OCI-LY7 (cell line): ENCODE data around the gene FNDC1. TPM values are rescaled to one million over a fixed set of nuclear protein-coding genes. Genes with fewer than 3 reads are reported as not detected.

Experiments used
- BruUV-seq: library from RNA; stranded (reverse); fragments of 400-500 nt; replicated peaks from 2 replicates; lab custom pipeline; 2021; lab: Mats Ljungman, UMichigan
- CTCF ChIA-PET: fragments of 300-600 bp; sonication (Branson Sonifier 250); formaldehyde crosslinking; loops from one replicate; lab custom pipeline; 2022; ENCODE audit warnings: antibody characterized with exemption; ENCODE audit not compliant: unreplicated experiment; lab: Charles Lee
- POLR2A ChIA-PET: fragments of 300-600 bp; sonication (Branson Sonifier 250); formaldehyde crosslinking; loops from one replicate; lab custom pipeline; 2022; ENCODE audit warnings: antibody characterized with exemption; lab: Charles Lee
- DNase-seq: peaks from one replicate; pipeline ENCODE4 v3.0.0-alpha.2; 2015; ENCODE audit warnings: low spot score
- H2AFZ ChIP-seq: fragments of 200-600 bp; sonication (generic), shearing (Covaris generic); 2 replicates; pipeline ENCODE4 v1.6.1; 2014; ENCODE audit warnings: mild to moderate bottlenecking, antibody characterized with exemption, low read length, moderate library complexity
- H3K27ac ChIP-seq: fragments of 200-600 bp; sonication (generic); 2 replicates; pipeline ENCODE4 v1.5.1; 2014; ENCODE audit warnings: mixed run types, low read depth, mild to moderate bottlenecking, moderate library complexity, low read length, inconsistent platforms; ENCODE audit not compliant: poor library complexity, severe bottlenecking
- H3K36me3 ChIP-seq: fragments of 200-600 bp; sonication (generic); 2 replicates; pipeline ENCODE4 v1.6.1; 2014; ENCODE audit warnings: mild to moderate bottlenecking, antibody characterized with exemption, low read length, moderate library complexity, mixed read lengths; ENCODE audit not compliant: insufficient read depth
- H3K4me1 ChIP-seq: fragments of 200-600 bp; sonication (generic); 2 replicates; pipeline ENCODE4 v1.5.1; 2014; ENCODE audit warnings: mild to moderate bottlenecking, low read length; ENCODE audit not compliant: insufficient read depth, poor library complexity, severe bottlenecking
- H3K4me2 ChIP-seq: fragments of 200-600 bp; sonication (generic); 2 replicates; pipeline ENCODE4 v1.6.1; 2014; ENCODE audit warnings: mild to moderate bottlenecking, low read length
- H3K4me3 ChIP-seq: fragments of 200-600 bp; sonication (generic); 2 replicates; pipeline ENCODE4 v1.5.1; 2014; ENCODE audit warnings: mild to moderate bottlenecking, low read depth, low read length; ENCODE audit not compliant: poor library complexity, severe bottlenecking
- H3K79me2 ChIP-seq: fragments of 200-600 bp; sonication (generic); 2 replicates; pipeline ENCODE4 v1.6.1; 2016; ENCODE audit warnings: low read depth, mild to moderate bottlenecking, low read length, moderate library complexity, mixed read lengths; ENCODE audit not compliant: insufficient read depth
- H3K9me2 ChIP-seq: fragments of 200-600 bp; sonication (generic); 2 replicates; pipeline ENCODE4 v1.6.1; 2016; ENCODE audit warnings: mild to moderate bottlenecking, low read length, mixed read lengths; ENCODE audit not compliant: insufficient read depth
- H3K9me3 ChIP-seq: fragments of 200-600 bp; sonication (generic); 2 replicates; pipeline ENCODE4 v1.6.1; 2014; ENCODE audit warnings: mild to moderate bottlenecking, mixed run types, low read length, mixed read lengths
- H4K20me1 ChIP-seq: fragments of 200-600 bp; sonication (generic); 2 replicates; pipeline ENCODE4 v1.6.1; 2014; ENCODE audit warnings: mild to moderate bottlenecking, antibody characterized with exemption, low read length, moderate library complexity, mixed read lengths; ENCODE audit not compliant: insufficient read depth
- CTCF ChIP-seq: fragments of 200-600 bp; sonication (generic); conservative IDR thresholded peaks from 2 replicates; pipeline ENCODE4 v1.5.1; 2014; ENCODE audit warnings: mild to moderate bottlenecking, antibody characterized with exemption, low read length, moderate library complexity, mixed read lengths
- EZH2phosphoT487 ChIP-seq: fragments of 200-600 bp; sonication (generic); IDR thresholded peaks from 2 replicates; pipeline ENCODE4 v1.6.1; 2018; ENCODE audit warnings: low read depth, borderline replicate concordance, mild to moderate bottlenecking, mixed run types, antibody characterized with exemption, low read length, moderate library complexity, mixed read lengths
- intact Hi-C: fragments of 100-400 bp; cut with micrococcal nuclease; formaldehyde crosslinking; loops from one replicate; pipeline ENCODE4 v1.10.0; 2022; ENCODE audit not compliant: unreplicated experiment
- total RNA-seq, 2 experiments: library from RNA; depleted of rRNA in 1 of 2; stranded (reverse); fragments of >200 nt in 1 of 2; shearing (Covaris generic) in 1 of 2; gene quantifications; 2 replicates each; pipeline ENCODE4 v1.2.3, GENCODE V29; 2014 to 2022

Gene FNDC1
- total RNA-seq, 2 experiments from 2014 or later, result 0.16 to 19.9 TPM

GRCh38 chr6:159174263-159174969 lies 5.2 kb downstream of the FNDC1 start:
- Histone ChIP-seq H3K9me2 (no peaks in the 10 kb centered on the region), H3K4me2 (peak overlapping the region; percentile 49), H2AFZ (peak overlapping the region; percentile 74; the same call in 1 of the 2 replicates), H3K4me3 (no peak overlapping the region), H3K79me2 (no peaks in the 10 kb centered on the region), H3K36me3 (no peaks in the 10 kb centered on the region), H3K9me3 (no peaks in the 10 kb centered on the region), H4K20me1 (no peaks in the 10 kb centered on the region), H3K4me1 (peaks cover 4% of the 10 kb centered on the region), H3K27ac (no peak overlapping the region)
- DNase-seq, result peak; percentile 87
- CTCF ChIA-PET, result interaction anchor here (0.6 to 1.7 kb wide), 6 partner anchors 22 to 434 kb away, joined by 3 to 5 read pairs (median 3); no protein-coding TSS in a partner anchor
- intact Hi-C loops, result loop anchor here (1.0 to 5.0 kb wide), 6 partner anchors 43 to 480 kb away; no protein-coding TSS in a partner anchor
- no TSS peak for BruUV-seq
- no peak for TF ChIP-seq EZH2phosphoT487
- peak; percentile 100 for TF ChIP-seq CTCF
- POLR2A ChIA-PET, result interaction anchor here (0.6 to 2.0 kb wide), 7 partner anchors 10 to 480 kb away, joined by 3 to 6 read pairs (median 4); no protein-coding TSS in a partner anchor

- TF ChIP-seq EZH2phosphoT487 (no peak), CTCF (no peak)
- Histone ChIP-seq H3K4me3 (no peak overlapping the region), H3K79me2 (no peaks in the 10 kb centered on the region), H3K9me2 (no peaks in the 10 kb centered on the region), H3K27ac (no peak overlapping the region), H3K4me2 (no peak overlapping the region), H3K4me1 (peaks cover 4% of the 10 kb centered on the region), H4K20me1 (no peaks in the 10 kb centered on the region), H2AFZ (no peak overlapping the region), H3K36me3 (no peaks in the 10 kb centered on the region), H3K9me3 (no peaks in the 10 kb centered on the region)
- CTCF ChIA-PET, result no interaction called here
- no TSS peak for BruUV-seq
- POLR2A ChIA-PET, result interaction anchor here (0.8 kb wide), 1 partner anchor 10 kb away, joined by 4 read pairs; no protein-coding TSS in a partner anchor
- DNase-seq, result no peak
- intact Hi-C loops, result no loop called here
Observed at GRCh38 chr6:159176913-159177312, 7.7 kb downstream of the FNDC1 start.

GRCh38 chr6:159178847-159179246 lies 9.6 kb downstream of the FNDC1 start:
- Histone ChIP-seq H3K79me2 (no peaks in the 10 kb centered on the region), H3K4me3 (no peak overlapping the region), H3K27ac (no peak overlapping the region), H4K20me1 (no peaks in the 10 kb centered on the region), H3K4me2 (no peak overlapping the region), H2AFZ (no peak overlapping the region), H3K9me2 (no peaks in the 10 kb centered on the region), H3K4me1 (peaks cover 4% of the 10 kb centered on the region), H3K36me3 (no peaks in the 10 kb centered on the region), H3K9me3 (no peaks in the 10 kb centered on the region)
- TF ChIP-seq EZH2phosphoT487, result no peak
- no peak for TF ChIP-seq CTCF
- DNase-seq, result no peak
- intact Hi-C loops, result no loop called here
- no TSS peak for BruUV-seq
- ChIA-PET CTCF (no interaction called here), POLR2A (interaction anchor here (1.5 kb wide), 1 partner anchor 34 kb away, joined by 4 read pairs; no protein-coding TSS in a partner anchor)
